Mesothelial cell of epicardium (in vitro differentiated cells): ENCODE results near the gene PCDHGA3. TPM values are rescaled to one million over a fixed set of nuclear protein-coding genes. Genes with fewer than 3 reads are reported as not detected.
"Not testable (repeated sequence)": the region's sequence is repeated elsewhere in the genome, so short reads cannot be mapped to it uniquely, and the experiment has no call there.

ENCODE experiments used
- DNase-seq, 2 experiments: peaks; one replicate each; pipeline ENCODE4 v3.0.0; 2021; ENCODE audit warnings: low spot score in 2 of 2; ENCODE audit not compliant: unreplicated experiment in 2 of 2
- H3K27ac Mint-ChIP-seq: 2 replicates; pipeline ENCODE4 v1.8.0; 2021; ENCODE audit warnings: mixed read lengths
- H3K27me3 Mint-ChIP-seq: 2 replicates; pipeline ENCODE4 v1.8.0; 2021; ENCODE audit warnings: low read depth, mixed read lengths
- H3K36me3 Mint-ChIP-seq: 2 replicates; pipeline ENCODE4 v1.8.0; 2021; ENCODE audit warnings: mixed read lengths
- H3K4me1 Mint-ChIP-seq: 2 replicates; pipeline ENCODE4 v1.8.0; 2021; ENCODE audit warnings: mixed read lengths
- H3K4me3 Mint-ChIP-seq: 2 replicates; pipeline ENCODE4 v1.8.0; 2021; ENCODE audit warnings: mild to moderate bottlenecking, moderate library complexity, mixed read lengths
- H3K9me3 Mint-ChIP-seq: 2 replicates; pipeline ENCODE4 v1.8.0; 2021; ENCODE audit warnings: mixed read lengths
- CTCF ChIP-seq: fragments of 200-600 bp; sonication (generic); IDR thresholded peaks from one replicate; pipeline ENCODE4 v1.5.0; 2021; ENCODE audit warnings: antibody characterized with exemption; ENCODE audit not compliant: unreplicated experiment
- total RNA-seq: library from RNA; stranded (reverse); gene quantifications from 3 replicates; pipeline ENCODE4 v1.2.1, GENCODE V29; 2021

The PCDHGA3 gene
- total RNA-seq, 1 donor from 2014 or later: 0.13 TPM

GRCh38 chr5:141392429-141393198 lies 49.0 kb downstream of the PCDHGA3 start, which contains the start of gene PCDHGA8:
Gene PCDHGA8 (plus strand): TSS chr5:141392633. CDS start chr5:141392814, 181 bp downstream.
- H3K4me1 Mint-ChIP-seq: no peaks in the 10 kb centered on the region
- H3K27ac Mint-ChIP-seq: no peak within 1 kb of the TSS
- H3K36me3 Mint-ChIP-seq: peaks cover 53% of the 10 kb centered on the region
- H3K4me3 Mint-ChIP-seq: no peak within 1 kb of the TSS
- H3K9me3 Mint-ChIP-seq: peaks cover 55% of the 10 kb centered on the region
- TF ChIP-seq CTCF: no peak
- DNase-seq: no peak
- H3K27me3 Mint-ChIP-seq: no peaks in the 10 kb centered on the region

GRCh38 chr5:141393267-141393666 lies 49.6 kb downstream of the PCDHGA3 start:
- H3K4me1 Mint-ChIP-seq: no peaks in the 10 kb centered on the region
- no peak overlapping the region for H3K4me3 Mint-ChIP-seq
- no peak for TF ChIP-seq CTCF
- peaks cover 54% of the 10 kb centered on the region for H3K9me3 Mint-ChIP-seq
- H3K27ac Mint-ChIP-seq: no peak overlapping the region
- H3K27me3 Mint-ChIP-seq: no peaks in the 10 kb centered on the region
- no peak for DNase-seq
- H3K36me3 Mint-ChIP-seq: peaks cover 52% of the 10 kb centered on the region

GRCh38 chr5:141394401-141395187 lies 51.0 kb downstream of the PCDHGA3 start:
- Mint-ChIP-seq H3K9me3 (peaks cover 54% of the 10 kb centered on the region), H3K36me3 (peaks cover 51% of the 10 kb centered on the region)
- H3K4me3 Mint-ChIP-seq, H3K4me1 Mint-ChIP-seq, H3K27ac Mint-ChIP-seq, H3K27me3 Mint-ChIP-seq, DNase-seq: not testable (repeated sequence)

Other genes with a start within 250 kb of the PCDHGA3 start
- gene PCDHB2, start 249.2 kb upstream of the PCDHGA3 start, total RNA-seq: 116 to 127 TPM (median 118 TPM) in 3 replicates
- gene PCDHB3, start 243.4 kb upstream of the PCDHGA3 start, total RNA-seq: 19.2 to 21.6 TPM (median 19.8 TPM) in 3 replicates
- gene PCDHB4, start 222.0 kb upstream of the PCDHGA3 start, total RNA-seq: 7.9 to 8.6 TPM (median 8.0 TPM) in 3 replicates
- gene PCDHB5, start 208.6 kb upstream of the PCDHGA3 start, total RNA-seq: 5.2 to 6.8 TPM (median 6.0 TPM) in 3 replicates
- gene PCDHB6, start 193.8 kb upstream of the PCDHGA3 start, total RNA-seq: 1.8 to 2.1 TPM (median 2.1 TPM) in 3 replicates
- 1.4 to 1.8 TPM (median 1.6 TPM) in 3 replicates for gene PCDHB7, start 171.2 kb upstream of the PCDHGA3 start, total RNA-seq
- gene PCDHB8, start 166.0 kb upstream of the PCDHGA3 start, total RNA-seq: 2.3 to 2.4 TPM (median 2.4 TPM) in 3 replicates
- gene PCDHB16, start 161.4 kb upstream of the PCDHGA3 start, total RNA-seq: 23.5 to 24.6 TPM (median 24.4 TPM) in 3 replicates
- 14.5 to 16.0 TPM (median 15.1 TPM) in 3 replicates for gene PCDHB9, start 156.7 kb upstream of the PCDHGA3 start, total RNA-seq
- 10.8 to 11.9 TPM (median 11.7 TPM) in 3 replicates for gene PCDHB10, start 151.5 kb upstream of the PCDHGA3 start, total RNA-seq
- 6.1 to 6.6 TPM (median 6.4 TPM) in 3 replicates for gene PCDHB11, start 144.2 kb upstream of the PCDHGA3 start, total RNA-seq
- gene PCDHB12, start 135.1 kb upstream of the PCDHGA3 start, total RNA-seq: 5.8 to 6.4 TPM (median 6.1 TPM) in 3 replicates
- 7.8 to 8.0 TPM (median 8.0 TPM) in 3 replicates for gene PCDHB13, start 129.9 kb upstream of the PCDHGA3 start, total RNA-seq
- 7.1 to 8.6 TPM (median 7.7 TPM) in 3 replicates for gene PCDHB14, start 120.5 kb upstream of the PCDHGA3 start, total RNA-seq
- gene PCDHB15, start 98.4 kb upstream of the PCDHGA3 start, total RNA-seq: 2.2 to 2.4 TPM (median 2.3 TPM) in 3 replicates
- gene SLC25A2, start 39.8 kb upstream of the PCDHGA3 start, total RNA-seq: 1.3 to 1.6 TPM (median 1.6 TPM) in 3 replicates
- 97.2 to 103 TPM (median 99.6 TPM) in 3 replicates for gene TAF7, start 23.0 kb upstream of the PCDHGA3 start, total RNA-seq
- gene PCDHGA1, start 13.3 kb upstream of the PCDHGA3 start, total RNA-seq: 0.22 to 0.47 TPM (median 0.34 TPM) in 3 replicates
- gene PCDHGA2, start 5.1 kb upstream of the PCDHGA3 start, total RNA-seq: 0.11 to 0.33 TPM (median 0.32 TPM) in 3 replicates
- 1.7 to 2.0 TPM (median 2.0 TPM) in 3 replicates for gene PCDHGB1, start 6.3 kb downstream of the PCDHGA3 start, total RNA-seq
- 0.86 to 1.2 TPM (median 1.1 TPM) in 3 replicates for gene PCDHGA4, start 11.2 kb downstream of the PCDHGA3 start, total RNA-seq
- gene PCDHGB2, start 16.2 kb downstream of the PCDHGA3 start, total RNA-seq: 0.86 to 1.3 TPM (median 1.2 TPM) in 3 replicates
- 0.51 to 0.66 TPM (median 0.52 TPM) in 3 replicates for gene PCDHGA5, start 20.3 kb downstream of the PCDHGA3 start, total RNA-seq
- gene PCDHGB3, start 26.4 kb downstream of the PCDHGA3 start, total RNA-seq: 0.59 to 0.74 TPM (median 0.64 TPM) in 3 replicates
- gene PCDHGA6, start 30.1 kb downstream of the PCDHGA3 start, total RNA-seq: 0.25 to 0.60 TPM (median 0.57 TPM) in 3 replicates
- gene PCDHGA7, start 38.9 kb downstream of the PCDHGA3 start, total RNA-seq: 0.33 to 0.43 TPM (median 0.38 TPM) in 3 replicates
- gene PCDHGB4, start 43.9 kb downstream of the PCDHGA3 start, total RNA-seq: 31.0 to 35.5 TPM (median 33.0 TPM) in 3 replicates
- gene PCDHGA8, start 48.8 kb downstream of the PCDHGA3 start, total RNA-seq: 2.6 to 2.9 TPM (median 2.7 TPM) in 3 replicates
- gene PCDHGB5, start 54.1 kb downstream of the PCDHGA3 start, total RNA-seq: 3.3 to 4.5 TPM (median 3.9 TPM) in 3 replicates
- 2.1 to 2.3 TPM (median 2.3 TPM) in 3 replicates for gene PCDHGA9, start 58.9 kb downstream of the PCDHGA3 start, total RNA-seq
- gene PCDHGB6, start 64.2 kb downstream of the PCDHGA3 start, total RNA-seq: 74.0 to 76.3 TPM (median 75.7 TPM) in 3 replicates
- 30.7 to 33.4 TPM (median 32.1 TPM) in 3 replicates for gene PCDHGA10, start 69.2 kb downstream of the PCDHGA3 start, total RNA-seq
- gene PCDHGB7, start 73.8 kb downstream of the PCDHGA3 start, total RNA-seq: 14.1 to 16.4 TPM (median 14.9 TPM) in 3 replicates
- gene PCDHGA11, start 77.2 kb downstream of the PCDHGA3 start, total RNA-seq: 5.7 to 6.0 TPM (median 6.0 TPM) in 3 replicates
- 4.1 to 5.2 TPM (median 4.5 TPM) in 3 replicates for gene PCDHGA12, start 86.7 kb downstream of the PCDHGA3 start, total RNA-seq
- gene PCDHGC3, start 132.1 kb downstream of the PCDHGA3 start, total RNA-seq: 80.2 to 82.9 TPM (median 80.6 TPM) in 3 replicates
- 5.2 to 6.2 TPM (median 5.2 TPM) in 3 replicates for gene PCDHGC4, start 141.2 kb downstream of the PCDHGA3 start, total RNA-seq
- 2.6 to 3.5 TPM (median 3.5 TPM) in 3 replicates for gene PCDHGC5, start 145.3 kb downstream of the PCDHGA3 start, total RNA-seq